HG02885 (cell line): Measurements from ENCODE around the gene INPP5J.

Experiments
- ATAC-seq: cut with Tn5 transposase; IDR thresholded peaks from one replicate; pipeline ENCODE4 v1.9.1; 2021; ENCODE audit warnings: mild to moderate bottlenecking; ENCODE audit not compliant: unreplicated experiment, poor library complexity

The INPP5J gene

DNA sequence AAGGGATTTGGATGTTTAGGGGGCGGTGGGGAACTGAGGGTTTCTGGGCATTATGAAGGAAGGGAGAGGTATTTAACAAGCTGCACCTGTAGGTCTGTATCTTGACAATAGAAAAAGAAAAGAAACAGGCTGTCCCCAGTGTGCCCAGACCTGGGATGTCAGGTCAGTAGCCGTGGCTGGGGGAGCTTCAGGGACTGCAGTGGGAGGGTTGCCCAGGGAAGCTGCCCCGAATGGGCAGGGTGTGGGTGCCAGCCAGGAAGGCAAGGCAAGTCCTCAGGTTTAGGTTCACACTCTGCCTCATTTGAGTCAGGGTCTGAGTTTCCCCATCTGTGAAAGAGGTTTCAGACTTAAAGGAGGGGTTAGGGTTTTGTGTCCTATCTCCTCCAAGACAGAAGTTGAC is 1.5 kb downstream of the INPP5J start:
- ATAC-seq, result no peak

DNA sequence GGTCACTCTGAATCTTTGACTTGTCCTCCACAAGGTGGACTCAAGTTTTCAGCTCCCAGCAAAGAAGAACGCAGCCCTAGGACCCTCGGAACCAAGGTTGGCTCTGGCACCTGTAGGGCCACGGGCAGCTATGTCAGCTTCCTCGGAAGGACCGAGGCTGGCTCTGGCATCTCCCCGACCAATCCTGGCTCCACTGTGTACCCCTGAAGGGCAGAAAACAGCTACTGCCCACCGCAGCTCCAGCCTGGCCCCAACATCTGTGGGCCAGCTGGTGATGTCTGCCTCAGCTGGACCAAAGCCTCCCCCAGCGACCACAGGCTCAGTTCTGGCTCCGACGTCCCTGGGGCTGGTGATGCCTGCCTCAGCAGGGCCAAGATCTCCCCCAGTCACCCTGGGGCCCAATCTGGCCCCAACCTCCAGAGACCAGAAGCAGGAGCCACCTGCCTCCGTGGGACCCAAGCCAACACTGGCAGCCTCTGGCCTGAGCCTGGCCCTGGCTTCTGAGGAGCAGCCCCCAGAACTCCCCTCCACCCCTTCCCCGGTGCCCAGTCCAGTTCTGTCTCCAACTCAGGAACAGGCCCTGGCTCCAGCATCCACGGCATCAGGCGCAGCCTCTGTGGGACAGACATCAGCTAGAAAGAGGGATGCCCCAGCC is 2.2 kb downstream of the INPP5J start:
- no peak for ATAC-seq

DNA sequence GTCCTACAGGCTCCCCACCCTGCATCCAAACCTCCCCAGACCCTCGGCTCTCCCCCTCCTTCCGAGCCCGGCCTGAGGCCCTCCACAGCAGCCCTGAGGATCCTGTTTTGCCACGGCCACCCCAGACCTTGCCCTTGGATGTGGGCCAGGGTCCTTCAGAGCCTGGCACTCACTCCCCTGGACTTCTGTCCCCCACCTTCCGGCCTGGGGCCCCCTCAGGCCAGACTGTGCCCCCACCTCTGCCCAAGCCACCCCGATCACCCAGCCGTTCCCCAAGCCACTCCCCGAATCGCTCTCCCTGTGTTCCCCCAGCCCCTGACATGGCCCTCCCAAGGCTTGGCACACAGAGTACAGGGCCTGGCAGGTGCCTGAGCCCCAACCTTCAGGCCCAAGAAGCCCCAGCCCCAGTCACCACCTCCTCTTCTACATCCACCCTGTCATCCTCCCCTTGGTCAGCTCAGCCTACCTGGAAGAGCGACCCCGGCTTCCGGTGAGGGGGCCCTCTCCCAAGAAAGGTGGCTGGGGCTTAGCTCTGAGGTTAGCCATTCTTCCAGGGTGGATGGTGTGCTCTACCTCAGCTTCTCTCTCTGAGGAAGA is 2.9 kb downstream of the INPP5J start:
- ATAC-seq, result no peak

DNA sequence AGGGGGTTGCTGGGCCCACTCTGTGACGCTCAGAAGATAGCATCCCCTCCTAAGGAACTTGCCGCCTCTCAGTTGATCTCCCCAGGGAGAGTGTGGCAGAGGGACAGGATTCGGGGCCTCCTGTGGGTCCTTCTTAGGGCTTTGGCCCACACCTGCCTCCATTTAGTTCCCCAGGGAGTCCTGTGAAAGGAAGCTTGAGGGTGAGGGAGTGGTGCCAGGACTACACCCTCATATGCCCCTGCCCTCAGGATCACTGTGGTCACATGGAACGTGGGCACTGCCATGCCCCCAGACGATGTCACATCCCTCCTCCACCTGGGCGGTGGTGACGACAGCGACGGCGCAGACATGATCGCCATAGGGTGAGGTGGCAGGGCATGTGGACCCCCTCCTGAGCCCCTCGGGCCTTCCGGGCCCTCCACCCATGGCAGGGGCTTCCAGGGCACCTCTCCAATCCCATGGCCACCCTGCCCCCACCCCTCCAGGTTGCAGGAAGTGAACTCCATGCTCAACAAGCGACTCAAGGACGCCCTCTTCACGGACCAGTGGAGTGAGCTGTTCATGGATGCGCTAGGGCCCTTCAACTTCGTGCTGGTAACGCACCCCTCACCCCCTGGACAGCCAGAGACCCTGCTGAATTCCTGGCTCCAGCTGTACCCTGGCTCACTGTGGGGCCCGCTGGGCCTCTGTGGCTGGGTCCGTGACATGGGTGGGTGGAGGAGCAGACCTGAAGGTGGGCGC is 3.5 kb downstream of the INPP5J start:
- no peak for ATAC-seq

DNA sequence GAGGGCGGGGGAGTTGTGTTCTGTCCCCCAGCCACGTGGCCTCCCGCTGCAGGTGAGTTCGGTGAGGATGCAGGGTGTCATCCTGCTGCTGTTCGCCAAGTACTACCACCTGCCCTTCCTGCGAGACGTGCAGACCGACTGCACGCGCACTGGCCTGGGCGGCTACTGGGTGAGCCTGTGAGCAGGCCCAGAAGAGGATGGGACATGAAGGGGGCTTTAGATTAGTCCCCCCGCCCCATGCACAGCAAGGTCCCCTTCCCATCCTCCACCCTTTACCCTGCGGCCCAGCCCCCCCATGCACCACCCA is 4.1 kb downstream of the INPP5J start:
- ATAC-seq, result no peak

DNA sequence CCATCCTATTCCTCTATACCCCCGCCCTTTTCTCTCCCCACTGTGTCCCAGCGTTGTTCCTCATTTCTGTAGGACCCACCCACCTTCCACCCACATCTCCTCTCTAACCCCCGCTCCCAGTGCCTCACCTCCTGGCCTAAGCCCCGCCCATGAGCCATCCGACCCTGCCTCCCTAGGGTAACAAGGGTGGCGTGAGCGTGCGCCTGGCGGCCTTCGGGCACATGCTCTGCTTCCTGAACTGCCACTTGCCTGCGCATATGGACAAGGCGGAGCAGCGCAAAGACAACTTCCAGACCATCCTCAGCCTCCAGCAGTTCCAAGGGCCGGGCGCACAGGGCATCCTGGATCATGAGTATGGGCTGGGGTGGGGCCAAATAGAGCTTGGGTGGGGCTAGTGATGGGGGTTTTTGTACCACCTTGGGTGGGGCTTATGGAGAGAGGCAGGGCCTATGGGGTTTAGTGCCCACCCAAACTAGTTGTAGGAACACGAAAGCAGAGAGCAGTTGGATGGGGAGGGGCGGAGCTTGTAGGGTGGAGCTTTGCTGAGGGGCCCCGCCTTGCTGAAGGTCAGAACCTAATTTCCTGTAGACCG is 4.5 kb downstream of the INPP5J start:
- ATAC-seq, result no peak

DNA sequence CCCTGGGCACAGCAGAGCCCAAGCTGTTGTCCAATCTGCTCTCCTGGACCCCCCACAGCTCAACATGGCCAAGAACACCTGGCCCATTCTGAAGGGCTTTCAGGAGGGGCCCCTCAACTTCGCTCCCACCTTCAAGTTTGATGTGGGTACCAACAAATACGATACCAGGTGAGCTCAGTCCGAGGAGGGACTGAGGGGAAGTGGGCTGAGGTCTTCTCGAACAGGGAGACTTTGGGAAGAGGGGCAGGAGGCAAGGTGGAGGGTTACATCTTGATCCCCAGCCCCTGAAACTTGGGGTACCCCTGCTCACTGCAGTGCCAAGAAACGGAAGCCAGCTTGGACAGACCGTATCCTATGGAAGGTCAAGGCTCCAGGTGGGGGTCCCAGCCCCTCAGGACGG is 5.4 kb downstream of the INPP5J start:
- no peak for ATAC-seq

DNA sequence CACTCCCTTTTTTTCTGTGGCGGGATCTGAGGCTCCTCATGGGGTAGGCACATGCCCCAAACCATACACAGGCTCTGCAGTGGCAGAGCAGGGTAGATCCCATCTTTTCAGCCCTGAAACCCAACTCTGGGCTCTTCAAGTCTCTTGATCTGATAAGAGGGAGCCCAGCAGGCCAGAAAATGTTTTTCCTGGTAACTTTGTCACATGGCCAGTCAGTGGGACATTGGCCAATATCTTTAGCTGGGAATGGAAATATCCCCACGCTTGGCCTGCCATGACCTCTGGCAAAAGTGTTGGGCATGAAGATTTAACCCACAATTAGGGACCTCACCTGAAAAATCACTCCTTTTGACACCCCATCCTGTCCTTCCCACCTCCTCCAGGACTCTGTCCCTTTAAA is 8.1 kb downstream of the INPP5J start:
- ATAC-seq, result no peak

DNA sequence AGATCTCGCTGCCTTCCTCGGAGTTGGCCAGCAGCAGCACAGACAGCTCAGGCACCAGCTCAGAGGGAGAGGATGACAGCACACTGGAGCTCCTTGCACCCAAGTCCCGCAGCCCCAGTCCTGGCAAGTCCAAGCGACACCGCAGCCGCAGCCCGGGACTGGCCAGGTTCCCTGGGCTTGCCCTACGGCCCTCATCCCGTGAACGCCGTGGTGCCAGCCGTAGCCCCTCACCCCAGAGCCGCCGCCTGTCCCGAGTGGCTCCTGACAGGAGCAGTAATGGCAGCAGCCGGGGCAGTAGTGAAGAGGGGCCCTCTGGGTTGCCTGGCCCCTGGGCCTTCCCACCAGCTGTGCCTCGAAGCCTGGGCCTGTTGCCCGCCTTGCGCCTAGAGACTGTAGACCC is 11.1 kb downstream of the INPP5J start:
- no peak for ATAC-seq

DNA sequence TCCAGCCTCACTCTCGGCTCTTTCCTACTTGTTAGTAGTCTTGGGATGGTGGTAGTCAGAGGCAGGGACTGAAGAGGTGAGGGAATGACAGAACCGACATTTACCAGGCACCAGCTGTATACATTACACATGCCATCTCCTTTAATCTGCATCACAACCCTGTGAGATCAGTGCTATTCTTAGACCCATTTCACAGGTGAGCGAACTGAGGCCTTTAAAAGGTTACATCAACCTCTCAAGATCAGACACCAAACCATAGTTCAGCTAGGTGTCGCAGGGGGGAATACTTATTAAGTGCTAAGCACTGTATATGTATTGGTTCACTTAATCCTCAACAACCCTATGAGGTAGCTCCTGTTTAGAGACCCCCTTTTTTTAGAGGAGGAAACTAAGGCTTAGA is 11.9 kb downstream of the INPP5J start:
- ATAC-seq, result no peak

DNA sequence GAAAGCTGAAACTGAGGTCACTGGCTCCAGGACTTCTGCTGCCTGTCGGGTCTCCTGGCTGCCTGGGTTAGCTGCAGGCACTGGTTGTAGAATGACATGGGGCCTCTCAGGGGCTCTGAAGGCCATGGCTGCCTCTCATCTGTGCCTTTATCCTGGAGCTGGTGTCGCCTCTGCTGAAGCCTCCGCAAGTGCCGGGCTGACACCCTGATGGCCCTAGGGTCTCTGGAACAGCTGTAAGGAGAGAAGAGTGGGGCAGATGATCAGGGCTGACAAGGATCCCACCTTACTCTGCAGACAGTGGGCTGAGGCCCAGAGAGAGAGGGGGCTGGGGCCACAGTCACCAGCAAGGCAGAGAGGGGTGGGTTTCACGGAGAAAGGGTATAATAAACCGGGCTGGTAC is 12.9 kb downstream of the INPP5J start:
- ATAC-seq, result no peak

DNA sequence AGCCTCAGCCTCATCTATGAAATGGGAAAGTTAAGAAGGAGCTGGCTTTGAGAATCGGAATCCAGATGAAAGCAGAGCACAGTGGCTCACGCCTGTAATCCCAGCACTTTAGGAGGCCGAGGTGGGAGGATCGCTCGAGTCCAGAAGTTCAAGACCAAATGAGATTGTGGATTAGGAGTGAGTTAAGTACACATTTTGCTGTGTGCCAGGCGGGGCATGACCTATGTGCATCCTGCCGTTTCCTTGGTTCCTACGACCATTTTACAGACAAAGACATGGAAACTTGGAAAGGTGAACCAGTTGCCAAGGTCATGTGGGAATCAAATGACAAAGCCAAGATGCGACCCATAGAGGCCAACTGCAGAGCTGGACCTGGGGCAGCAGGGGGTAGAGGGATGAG is 13.4 kb downstream of the INPP5J start:
- no peak for ATAC-seq

DNA sequence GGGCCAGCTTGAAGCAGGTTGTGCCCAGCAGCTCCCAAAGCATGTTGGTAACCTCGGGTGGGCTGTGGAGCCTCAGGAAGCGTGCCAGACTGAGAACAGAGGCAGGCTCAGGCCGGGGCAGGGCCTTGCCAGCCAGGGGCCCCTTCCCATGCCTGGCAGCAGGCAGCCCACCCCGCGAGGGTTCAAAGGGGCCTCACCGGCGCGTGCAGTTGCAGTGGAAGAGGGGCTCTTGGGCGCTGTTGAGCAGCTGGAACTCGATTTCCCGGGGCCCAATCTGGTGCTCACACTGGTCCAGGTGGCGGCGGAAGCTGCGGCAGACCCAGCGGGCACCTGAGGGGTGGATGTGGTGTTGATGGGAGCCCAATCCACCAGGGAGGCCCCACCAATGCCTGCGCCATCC is 13.9 kb downstream of the INPP5J start:
- ATAC-seq, result no peak

DNA sequence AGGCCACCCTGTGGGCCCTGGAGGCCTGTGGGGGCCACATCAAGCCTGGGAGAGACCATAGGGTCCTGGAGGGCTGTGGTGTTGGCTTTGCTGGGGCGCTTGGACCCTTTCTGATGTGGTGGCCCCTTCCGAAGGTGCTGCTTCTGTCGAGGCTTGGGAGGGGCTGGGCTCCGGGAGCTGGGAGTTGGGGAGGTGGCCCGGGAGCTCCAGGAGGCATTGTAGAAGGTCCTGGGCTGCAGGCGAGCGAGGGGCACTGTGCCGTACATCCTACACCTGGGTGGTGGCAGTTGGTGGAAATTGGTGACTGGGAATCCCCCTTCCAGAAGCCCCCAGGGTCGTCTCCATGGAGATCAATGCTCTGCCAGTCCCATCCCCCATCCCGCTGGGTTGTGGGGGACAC is 15.0 kb downstream of the INPP5J start:
- no peak for ATAC-seq

DNA sequence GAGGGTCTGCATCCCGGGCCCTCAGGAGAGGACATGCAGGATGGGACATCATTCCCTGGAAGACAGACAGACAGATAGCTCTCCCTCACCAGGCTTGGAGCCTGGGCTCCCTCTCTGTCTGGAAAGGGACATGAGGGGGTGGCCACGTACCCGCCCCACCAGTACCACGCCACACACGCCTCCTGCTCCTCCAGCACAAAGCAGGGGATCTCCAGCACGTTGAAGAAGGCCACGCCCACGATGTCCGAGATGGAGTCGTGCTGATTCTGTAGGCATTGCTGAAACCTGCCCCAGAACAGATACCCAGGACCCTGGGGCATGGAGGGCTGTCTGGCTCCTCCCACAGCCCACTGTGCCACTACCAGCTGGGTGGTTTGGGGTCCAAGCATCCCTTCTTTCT is 15.4 kb downstream of the INPP5J start:
- ATAC-seq, result no peak

DNA sequence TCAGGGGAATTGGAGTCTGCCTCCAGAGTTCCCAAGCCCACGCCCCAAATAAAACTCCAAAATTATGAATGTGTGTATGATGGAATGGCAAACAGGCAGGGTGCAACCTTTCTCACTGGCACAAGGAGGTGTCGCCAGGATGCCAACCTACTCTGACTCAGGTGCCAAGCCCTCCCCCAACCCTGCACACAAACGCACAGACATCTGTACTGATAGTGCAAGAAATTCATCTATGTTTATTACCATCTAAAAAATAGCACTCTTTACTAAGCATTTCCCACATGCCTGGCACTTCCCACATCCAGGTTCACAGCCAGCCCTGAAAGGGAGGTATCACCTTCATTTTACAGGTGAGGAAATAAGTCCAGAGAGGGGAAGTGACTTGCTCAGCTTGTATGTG is 16.3 kb downstream of the INPP5J start:
- no peak for ATAC-seq

DNA sequence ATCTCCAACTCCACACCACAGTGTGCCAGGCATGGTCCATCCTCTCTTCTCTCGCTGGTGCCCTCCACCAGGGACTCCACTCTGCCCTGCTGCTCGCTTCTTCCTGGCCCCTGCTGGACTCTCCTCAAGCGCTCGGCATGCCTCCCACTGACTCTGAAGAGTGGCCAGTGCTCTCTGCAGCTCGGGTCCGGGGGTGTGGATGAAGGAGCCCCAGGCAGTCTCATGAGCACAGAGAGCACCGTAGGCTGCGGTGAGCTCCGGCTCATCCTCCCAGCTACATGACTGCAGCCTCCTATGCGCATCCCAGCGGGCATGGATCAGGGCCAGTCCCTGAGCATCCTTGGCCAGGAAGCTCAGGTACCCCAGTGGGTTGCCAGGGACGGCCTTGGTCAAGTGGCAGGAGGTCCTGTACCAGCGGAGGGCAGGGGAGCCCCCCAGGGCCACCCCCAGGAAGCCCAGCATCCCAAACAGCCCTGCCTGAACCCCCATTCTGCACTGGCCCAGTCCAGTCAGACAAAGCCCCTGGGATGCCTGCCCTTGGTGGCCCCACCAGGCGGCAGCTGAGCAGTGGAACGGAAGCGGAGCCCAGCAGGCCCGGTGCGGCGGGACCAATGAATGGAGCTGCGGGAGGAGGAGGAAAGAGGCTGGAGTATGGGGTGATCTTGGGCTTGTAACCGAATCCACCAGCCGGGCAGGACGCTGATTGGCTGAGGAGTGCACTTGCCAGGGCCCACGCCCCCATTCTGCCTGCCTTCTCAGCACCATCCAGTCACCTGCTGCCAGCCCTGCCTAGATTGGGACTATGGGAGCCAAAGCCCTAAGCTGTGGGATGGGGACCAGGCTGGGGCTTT is 17.3 kb downstream of the INPP5J start, which contains the start of gene PLA2G3:
Gene PLA2G3 (minus strand): TSS at position 643 of the 851 bp plus-strand sequence. CDS start 154 bp downstream, at position 489.
- no peak for ATAC-seq

DNA sequence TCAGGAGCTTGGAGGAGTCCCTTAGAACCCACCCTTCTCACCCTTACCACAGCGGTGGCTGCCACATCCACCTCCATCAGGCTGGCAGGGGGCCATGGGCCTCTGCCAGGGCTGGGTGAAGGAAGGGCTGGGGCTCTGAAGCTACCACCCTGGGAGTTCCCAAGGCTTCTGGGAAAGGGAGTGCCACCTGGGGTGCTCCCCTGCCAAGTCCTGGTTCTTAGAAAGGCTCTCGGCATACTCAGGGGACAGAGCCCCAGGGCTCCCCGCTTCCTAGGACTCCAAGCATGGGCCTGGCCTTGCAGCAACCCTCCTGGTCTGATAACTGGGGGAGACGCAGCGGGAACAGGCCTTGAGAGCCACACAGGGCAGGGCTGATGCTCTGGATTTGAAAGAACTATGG is 18.0 kb downstream of the INPP5J start:
- ATAC-seq, result no peak

DNA sequence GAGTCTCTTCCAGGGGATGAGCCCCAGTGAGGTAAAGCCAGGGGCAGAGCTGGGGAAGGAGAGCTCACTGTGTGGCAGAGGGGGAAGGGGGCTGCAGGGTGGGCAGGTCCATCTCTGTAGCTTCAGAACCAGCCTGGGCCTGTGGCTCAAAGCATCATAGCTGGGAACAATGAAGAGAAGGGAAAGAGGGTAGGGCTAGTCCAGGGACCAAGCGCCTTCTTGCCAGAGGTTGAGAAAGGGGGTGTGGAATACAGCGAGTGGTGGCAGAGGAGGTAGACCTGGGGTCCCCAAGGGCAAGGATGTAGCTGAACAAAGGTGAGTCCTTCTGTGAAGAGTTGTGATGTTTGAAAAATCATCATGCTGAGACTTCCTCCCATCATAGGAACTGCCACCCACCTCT is 18.8 kb downstream of the INPP5J start:
- no peak for ATAC-seq

DNA sequence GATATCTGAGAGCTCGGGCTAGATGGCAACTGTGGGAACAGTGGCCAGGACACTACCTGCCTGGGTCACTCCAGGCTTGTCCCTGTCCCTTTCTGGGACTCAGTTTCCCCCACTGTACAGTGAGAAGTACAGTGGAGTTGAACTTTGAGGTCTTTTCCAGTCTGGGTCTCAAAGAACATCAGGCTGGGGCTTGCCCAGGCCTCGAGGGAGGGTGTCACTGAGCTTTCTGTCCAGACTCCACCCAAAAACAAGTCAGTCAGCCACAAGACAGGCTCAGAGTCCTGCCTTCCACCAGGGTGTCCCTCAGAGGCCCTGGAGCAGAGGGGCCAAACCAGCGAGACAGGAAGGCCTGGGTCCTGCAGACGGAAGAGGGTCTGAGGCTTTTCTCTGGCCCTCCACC is 19.5 kb downstream of the INPP5J start:
- ATAC-seq, result no peak

DNA sequence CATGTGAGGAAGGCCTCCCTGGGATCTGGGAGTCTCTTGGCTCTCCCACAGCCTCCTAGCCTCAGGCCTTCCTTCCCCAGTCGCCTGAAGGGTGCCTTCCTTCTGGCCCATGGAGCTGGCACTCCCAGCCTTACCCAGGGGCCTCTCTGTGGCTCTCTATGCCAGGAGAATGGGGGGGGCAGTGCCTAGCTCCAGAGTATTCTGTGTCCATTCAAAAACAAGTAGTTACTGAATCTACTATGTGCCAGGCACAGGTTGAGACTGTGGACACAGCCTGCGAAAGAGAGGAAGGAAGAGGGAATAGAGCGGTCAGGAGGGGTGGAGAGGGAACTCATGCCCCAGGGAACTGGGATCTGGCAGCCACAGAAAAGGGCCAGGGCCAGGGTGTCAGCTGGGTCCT is 20.3 kb downstream of the INPP5J start:
- ATAC-seq, result no peak
